ENCODE measurements around the gene SAMM50. TPM values are rescaled to one million over a fixed set of nuclear protein-coding genes. Genes with fewer than 3 reads are reported as not detected.

Gene SAMM50
- polyA plus RNA-seq, 4 donors, result 45.4 to 66.9 (median 56.4) TPM

- Histone ChIP-seq H3K9me3 (ENCODE audit: control insufficient read depth in 2 of 2, insufficient read depth in 1 of 2, low read depth in 1 of 2, low read length in 1 of 2) (no peaks in the 10 kb centered on the region), H3K27ac (ENCODE audit: low read depth in 1 of 3, low read length in 2 of 3) (no peak overlapping the region), H3K4me1 (ENCODE audit: control insufficient read depth in 3 of 3, insufficient read depth in 2 of 3, low read depth in 1 of 3, low read length in 2 of 3) (no peaks in the 10 kb centered on the region), H3K36me3 (ENCODE audit: control insufficient read depth in 3 of 3, insufficient read depth in 2 of 3, low read depth in 1 of 3, low read length in 3 of 3) (peaks cover 8 to 63% (median 11%) of the 10 kb centered on the region in 3 donors), H3K4me3 (ENCODE audit: low read depth in 1 of 3, low read length in 3 of 3) (no peak overlapping the region), H3K27me3 (ENCODE audit: control insufficient read depth in 3 of 3, insufficient read depth in 3 of 3, low read length in 3 of 3) (no peaks in the 10 kb centered on the region)
- WGBS, 3 donors, result 91 to 96% (median 92%) methylated on average over 8 of the region's 8 CpGs
- DNase-seq (no peak), FAIRE-seq (no peak)
These were observed 41.7 kb downstream of the SAMM50 start for GRCh38 chr22:43996981-43997265.

GRCh38 chr22:43998679-43999264, 43.5 kb downstream of the SAMM50 start:
- WGBS, 3 donors, result 82 to 94% (median 87%) methylated on average over 15 of the region's 15 CpGs
- no peaks in the 10 kb centered on the region for H3K4me1 ChIP-seq (ENCODE audit: control insufficient read depth in 3 of 3, insufficient read depth in 2 of 3, low read depth in 1 of 3, low read length in 2 of 3)
- H3K4me3 ChIP-seq (ENCODE audit: low read depth in 1 of 3, low read length in 3 of 3), result no peak overlapping the region
- FAIRE-seq, result no peak
- H3K9me3 ChIP-seq (ENCODE audit: control insufficient read depth in 2 of 2, insufficient read depth in 1 of 2, low read depth in 1 of 2, low read length in 1 of 2), result no peaks in the 10 kb centered on the region
- H3K27ac ChIP-seq (ENCODE audit: low read depth in 1 of 3, low read length in 2 of 3), result no peak overlapping the region
- DNase-seq, result no peak
- no peaks in the 10 kb centered on the region for H3K27me3 ChIP-seq (ENCODE audit: control insufficient read depth in 3 of 3, insufficient read depth in 3 of 3, low read length in 3 of 3)
- H3K36me3 ChIP-seq (ENCODE audit: control insufficient read depth in 3 of 3, insufficient read depth in 2 of 3, low read depth in 1 of 3, low read length in 3 of 3), result peaks cover 7 to 48% (median 8%) of the 10 kb centered on the region in 3 donors

GRCh38 chr22:43999378-43999777, 44.1 kb downstream of the SAMM50 start:
- no peak for DNase-seq
- no peak for FAIRE-seq
- no peak overlapping the region for H3K4me3 ChIP-seq (ENCODE audit: low read depth in 1 of 3, low read length in 3 of 3)

GRCh38 chr22:44000123-44000522, 44.9 kb downstream of the SAMM50 start:
- Histone ChIP-seq H3K36me3 (ENCODE audit: control insufficient read depth in 3 of 3, insufficient read depth in 2 of 3, low read depth in 1 of 3, low read length in 3 of 3) (peaks cover 7 to 36% (median 8%) of the 10 kb centered on the region in 3 donors), H3K9me3 (ENCODE audit: control insufficient read depth in 2 of 2, insufficient read depth in 1 of 2, low read depth in 1 of 2, low read length in 1 of 2) (no peaks in the 10 kb centered on the region), H3K4me3 (ENCODE audit: low read depth in 1 of 3, low read length in 3 of 3) (no peak overlapping the region), H3K27me3 (ENCODE audit: control insufficient read depth in 3 of 3, insufficient read depth in 3 of 3, low read length in 3 of 3) (no peaks in the 10 kb centered on the region), H3K4me1 (ENCODE audit: control insufficient read depth in 3 of 3, insufficient read depth in 2 of 3, low read depth in 1 of 3, low read length in 2 of 3) (no peaks in the 10 kb centered on the region), H3K27ac (ENCODE audit: low read depth in 1 of 3, low read length in 2 of 3) (no peak overlapping the region)
- no peak for DNase-seq
- 93 to 96% (median 95%) methylated on average over 4 of the region's 4 CpGs for WGBS, 3 donors
- FAIRE-seq, result no peak

More at GRCh38 chr22:43999378-43999777, 44.1 kb downstream of the SAMM50 start:
- peaks cover 7 to 42% (median 8%) of the 10 kb centered on the region in 3 donors for H3K36me3 ChIP-seq (ENCODE audit: control insufficient read depth in 3 of 3, insufficient read depth in 2 of 3, low read depth in 1 of 3, low read length in 3 of 3)
- no peaks in the 10 kb centered on the region for H3K4me1 ChIP-seq (ENCODE audit: control insufficient read depth in 3 of 3, insufficient read depth in 2 of 3, low read depth in 1 of 3, low read length in 2 of 3)
- H3K27me3 ChIP-seq (ENCODE audit: control insufficient read depth in 3 of 3, insufficient read depth in 3 of 3, low read length in 3 of 3), result no peaks in the 10 kb centered on the region
- 94 to 95% (median 95%) methylated on average over 3 of the region's 3 CpGs for WGBS, 3 donors
- H3K27ac ChIP-seq (ENCODE audit: low read depth in 1 of 3, low read length in 2 of 3), result no peak overlapping the region
- H3K9me3 ChIP-seq (ENCODE audit: control insufficient read depth in 2 of 2, insufficient read depth in 1 of 2, low read depth in 1 of 2, low read length in 1 of 2), result no peaks in the 10 kb centered on the region

- 92 to 98% (median 94%) methylated on average over 7 of the region's 7 CpGs for WGBS, 3 donors
- DNase-seq (no peak), FAIRE-seq (no peak)
- Histone ChIP-seq H3K27me3 (ENCODE audit: control insufficient read depth in 3 of 3, insufficient read depth in 3 of 3, low read length in 3 of 3) (no peaks in the 10 kb centered on the region), H3K4me1 (ENCODE audit: control insufficient read depth in 3 of 3, insufficient read depth in 2 of 3, low read depth in 1 of 3, low read length in 2 of 3) (no peaks in the 10 kb centered on the region), H3K36me3 (ENCODE audit: control insufficient read depth in 3 of 3, insufficient read depth in 2 of 3, low read depth in 1 of 3, low read length in 3 of 3) (peaks cover 3 to 23% (median 4%) of the 10 kb centered on the region in 3 donors), H3K27ac (ENCODE audit: low read depth in 1 of 3, low read length in 2 of 3) (no peak overlapping the region), H3K4me3 (ENCODE audit: low read depth in 1 of 3, low read length in 3 of 3) (no peak overlapping the region), H3K9me3 (ENCODE audit: control insufficient read depth in 2 of 2, insufficient read depth in 1 of 2, low read depth in 1 of 2, low read length in 1 of 2) (peaks cover 0 to 8% of the 10 kb centered on the region in 2 donors)
These were observed 46.3 kb downstream of the SAMM50 start for GRCh38 chr22:44001521-44001920.

- Histone ChIP-seq H3K9me3 (ENCODE audit: control insufficient read depth in 2 of 2, insufficient read depth in 1 of 2, low read depth in 1 of 2, low read length in 1 of 2) (peaks cover 0 to 8% of the 10 kb centered on the region in 2 donors), H3K36me3 (ENCODE audit: control insufficient read depth in 3 of 3, insufficient read depth in 2 of 3, low read depth in 1 of 3, low read length in 3 of 3) (peaks cover 0 to 15% (median 3%) of the 10 kb centered on the region in 3 donors), H3K4me1 (ENCODE audit: control insufficient read depth in 3 of 3, insufficient read depth in 2 of 3, low read depth in 1 of 3, low read length in 2 of 3) (no peaks in the 10 kb centered on the region), H3K27ac (ENCODE audit: low read depth in 1 of 3, low read length in 2 of 3) (no peak overlapping the region), H3K27me3 (ENCODE audit: control insufficient read depth in 3 of 3, insufficient read depth in 3 of 3, low read length in 3 of 3) (no peaks in the 10 kb centered on the region), H3K4me3 (ENCODE audit: low read depth in 1 of 3, low read length in 3 of 3) (no peak overlapping the region)
- FAIRE-seq, result no peak
- WGBS, 3 donors, result 87 to 92% (median 89%) methylated on average over 9 to 11 of the region's 11 CpGs
- DNase-seq, result no peak
These were observed 47.1 kb downstream of the SAMM50 start for GRCh38 chr22:44002324-44002723.

GRCh38 chr22:44002997-44003396, 47.8 kb downstream of the SAMM50 start:
- Histone ChIP-seq H3K4me3 (ENCODE audit: low read depth in 1 of 3, low read length in 3 of 3) (no peak overlapping the region), H3K4me1 (ENCODE audit: control insufficient read depth in 3 of 3, insufficient read depth in 2 of 3, low read depth in 1 of 3, low read length in 2 of 3) (no peaks in the 10 kb centered on the region), H3K27me3 (ENCODE audit: control insufficient read depth in 3 of 3, insufficient read depth in 3 of 3, low read length in 3 of 3) (no peaks in the 10 kb centered on the region), H3K9me3 (ENCODE audit: control insufficient read depth in 2 of 2, insufficient read depth in 1 of 2, low read depth in 1 of 2, low read length in 1 of 2) (peaks cover 0 to 8% of the 10 kb centered on the region in 2 donors), H3K27ac (ENCODE audit: low read depth in 1 of 3, low read length in 2 of 3) (no peak overlapping the region), H3K36me3 (ENCODE audit: control insufficient read depth in 3 of 3, insufficient read depth in 2 of 3, low read depth in 1 of 3, low read length in 3 of 3) (peaks cover 0 to 12% (median 3%) of the 10 kb centered on the region in 3 donors)
- WGBS, 3 donors, result 82 to 89% (median 83%) methylated on average over 8 of the region's 8 CpGs
- FAIRE-seq (no peak), DNase-seq (no peak)

GRCh38 chr22:44003405-44004103, 48.3 kb downstream of the SAMM50 start:
- no peaks in the 10 kb centered on the region for H3K27me3 ChIP-seq (ENCODE audit: control insufficient read depth in 3 of 3, insufficient read depth in 3 of 3, low read length in 3 of 3)
- no peaks in the 10 kb centered on the region for H3K4me1 ChIP-seq (ENCODE audit: control insufficient read depth in 3 of 3, insufficient read depth in 2 of 3, low read depth in 1 of 3, low read length in 2 of 3)
- H3K27ac ChIP-seq (ENCODE audit: low read depth in 1 of 3, low read length in 2 of 3), result no peak overlapping the region
- DNase-seq (no peak), FAIRE-seq (no peak)
- WGBS, 3 donors, result 77 to 88% (median 87%) methylated on average over 7 of the region's 7 CpGs
- H3K36me3 ChIP-seq (ENCODE audit: control insufficient read depth in 3 of 3, insufficient read depth in 2 of 3, low read depth in 1 of 3, low read length in 3 of 3), result peaks cover 0 to 9% (median 0%) of the 10 kb centered on the region in 3 donors
- H3K4me3 ChIP-seq (ENCODE audit: low read depth in 1 of 3, low read length in 3 of 3), result no peak overlapping the region
- H3K9me3 ChIP-seq (ENCODE audit: control insufficient read depth in 2 of 2, insufficient read depth in 1 of 2, low read depth in 1 of 2, low read length in 1 of 2), result peaks cover 0 to 8% of the 10 kb centered on the region in 2 donors

Measured in small intestine (tissue), 7 donors.